ENCODE results near the gene TOB1. TPM values are rescaled to one million over a fixed set of nuclear protein-coding genes. Genes with fewer than 3 reads are reported as not detected.

Gene TOB1
- total and polyA plus RNA-seq, 5 donors from 2014 or later, result 30.7 to 254 (median 39.2) TPM

- Mint-ChIP-seq H3K4me3 (peak overlapping the region in 1 of 4 donors; percentile 56), H3K9me3 (no peaks in the 10 kb centered on the region)
- H3K4me1 ChIP-seq (ENCODE audit: control insufficient read depth, insufficient read depth, low read length, poor library complexity, severe bottlenecking), result peaks cover 42% of the 10 kb centered on the region
Observed at GRCh38 chr17:50872710-50873424, 6.7 kb upstream of the TOB1 start.

DNA sequence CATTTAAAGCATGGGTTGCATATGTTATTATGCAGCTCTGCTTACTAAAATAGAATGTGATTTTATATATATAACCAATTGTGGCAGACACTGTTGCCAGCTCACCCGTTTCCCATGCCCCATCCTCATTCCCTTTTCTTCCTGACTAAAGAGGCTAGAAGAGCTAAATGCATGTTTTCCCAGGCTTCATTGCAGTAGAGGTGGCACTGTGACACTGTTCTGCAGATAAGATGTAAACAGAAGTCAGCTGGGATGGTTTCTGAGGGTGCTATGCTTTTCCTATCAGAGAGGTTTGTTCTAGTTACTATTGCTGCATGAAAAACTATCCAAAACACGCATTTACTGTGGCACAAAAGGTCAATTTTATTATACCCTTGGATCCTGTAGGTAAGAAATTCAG is 5.7 kb upstream of the TOB1 start:
- H3K9me3 Mint-ChIP-seq, result no peaks in the 10 kb centered on the region
- H3K36me3 Mint-ChIP-seq, result no peaks in the 10 kb centered on the region
- Histone ChIP-seq H3K4me1 (ENCODE audit: control insufficient read depth, insufficient read depth, low read length, poor library complexity, severe bottlenecking) (peaks cover 51% of the 10 kb centered on the region), H3K36me3 (ENCODE audit: control insufficient read depth, insufficient read depth, low read length) (no peaks in the 10 kb centered on the region), H3K9me3 (ENCODE audit: control insufficient read depth in 2 of 2, low read length in 2 of 2) (no peaks in the 10 kb centered on the region), H3K4me3 (ENCODE audit: low read depth, low read length) (peak overlapping the region; percentile 64), H3K27me3 (ENCODE audit: control insufficient read depth, insufficient read depth, low read length) (no peaks in the 10 kb centered on the region), H3K27ac (ENCODE audit: insufficient read depth, low read length, poor library complexity, severe bottlenecking) (peak overlapping the region; percentile 63)
- H3K4me1 Mint-ChIP-seq, result peaks cover 29 to 56% (median 45%) of the 10 kb centered on the region in 4 donors
- ATAC-seq (ENCODE audit: low read depth in 2 of 2), result no peak
- H3K27me3 Mint-ChIP-seq, result no peaks in the 10 kb centered on the region
- peak overlapping the region; percentile 71 to 84 (median 82) for H3K4me3 Mint-ChIP-seq
- DNase-seq, result no peak
- H3K27ac Mint-ChIP-seq, result peak overlapping the region; percentile 56 to 89 (median 86)

More at GRCh38 chr17:50872710-50873424, 6.7 kb upstream of the TOB1 start:
- peak overlapping the region; percentile 20 to 33 (median 20) for H3K27ac Mint-ChIP-seq
- DNase-seq (peak in 2 of 3 donors; percentile 11 to 65), ATAC-seq (ENCODE audit: low read depth in 2 of 2) (peak in 1 of 2 donors; percentile 36)
- H3K4me3 ChIP-seq (ENCODE audit: low read depth, low read length), result peak overlapping the region; percentile 15
- no peaks in the 10 kb centered on the region for H3K9me3 ChIP-seq (ENCODE audit: control insufficient read depth in 2 of 2, low read length in 2 of 2)
- H3K36me3 ChIP-seq (ENCODE audit: control insufficient read depth, insufficient read depth, low read length), result no peaks in the 10 kb centered on the region
- H3K4me1 Mint-ChIP-seq, result peaks cover 24 to 49% (median 39%) of the 10 kb centered on the region in 4 donors
- no peaks in the 10 kb centered on the region for H3K27me3 Mint-ChIP-seq
- no peak overlapping the region for H3K27ac ChIP-seq (ENCODE audit: insufficient read depth, low read length, poor library complexity, severe bottlenecking)
- H3K36me3 Mint-ChIP-seq, result no peaks in the 10 kb centered on the region
- H3K27me3 ChIP-seq (ENCODE audit: control insufficient read depth, insufficient read depth, low read length), result no peaks in the 10 kb centered on the region

- peaks cover 29 to 56% (median 45%) of the 10 kb centered on the region in 4 donors for H3K4me1 Mint-ChIP-seq
- H3K36me3 Mint-ChIP-seq, result no peaks in the 10 kb centered on the region
- Histone ChIP-seq H3K27ac (ENCODE audit: insufficient read depth, low read length, poor library complexity, severe bottlenecking) (peak overlapping the region; percentile 63), H3K4me1 (ENCODE audit: control insufficient read depth, insufficient read depth, low read length, poor library complexity, severe bottlenecking) (peaks cover 57% of the 10 kb centered on the region), H3K4me3 (ENCODE audit: low read depth, low read length) (peak overlapping the region; percentile 64), H3K36me3 (ENCODE audit: control insufficient read depth, insufficient read depth, low read length) (no peaks in the 10 kb centered on the region), H3K27me3 (ENCODE audit: control insufficient read depth, insufficient read depth, low read length) (no peaks in the 10 kb centered on the region), H3K9me3 (ENCODE audit: control insufficient read depth in 2 of 2, low read length in 2 of 2) (no peaks in the 10 kb centered on the region)
- peak overlapping the region; percentile 56 to 89 (median 86) for H3K27ac Mint-ChIP-seq
- no peaks in the 10 kb centered on the region for H3K9me3 Mint-ChIP-seq
- DNase-seq (peak; percentile 41 to 83 (median 82)), ATAC-seq (ENCODE audit: low read depth in 2 of 2) (peak; percentile 27 to 38)
- H3K4me3 Mint-ChIP-seq, result peak overlapping the region; percentile 71 to 84 (median 82)
- H3K27me3 Mint-ChIP-seq, result no peaks in the 10 kb centered on the region
Observed at GRCh38 chr17:50871364-50871763, 5.2 kb upstream of the TOB1 start.

- H3K4me3 ChIP-seq (ENCODE audit: low read depth, low read length), result peak overlapping the region; percentile 80
- peak overlapping the region; percentile 98 for H3K27ac ChIP-seq (ENCODE audit: insufficient read depth, low read length, poor library complexity, severe bottlenecking)
- peak overlapping the region; percentile 93 to 96 (median 94) for H3K4me3 Mint-ChIP-seq
- H3K27me3 ChIP-seq (ENCODE audit: control insufficient read depth, insufficient read depth, low read length), result no peaks in the 10 kb centered on the region
- ATAC-seq (ENCODE audit: low read depth in 2 of 2) (no peak), DNase-seq (no peak)
- peaks cover 69% of the 10 kb centered on the region for H3K4me1 ChIP-seq (ENCODE audit: control insufficient read depth, insufficient read depth, low read length, poor library complexity, severe bottlenecking)
- peaks cover 43 to 65% (median 46%) of the 10 kb centered on the region in 4 donors for H3K4me1 Mint-ChIP-seq
- peaks cover 1% of the 10 kb centered on the region for H3K36me3 ChIP-seq (ENCODE audit: control insufficient read depth, insufficient read depth, low read length)
- peaks cover 6% of the 10 kb centered on the region for H3K36me3 Mint-ChIP-seq
- no peaks in the 10 kb centered on the region for H3K27me3 Mint-ChIP-seq
- H3K27ac Mint-ChIP-seq, result peak overlapping the region in 1 of 3 donors; percentile 97
- H3K9me3 ChIP-seq (ENCODE audit: control insufficient read depth in 2 of 2, low read length in 2 of 2), result no peaks in the 10 kb centered on the region
- peaks cover 0 to 3% (median 0%) of the 10 kb centered on the region in 7 donors for H3K9me3 Mint-ChIP-seq
Observed at GRCh38 chr17:50868602-50869001, 2.4 kb upstream of the TOB1 start.

GRCh38 chr17:50868140-50868438 is 1.9 kb upstream of the TOB1 start:
- Mint-ChIP-seq H3K9me3 (peaks cover 0 to 3% (median 0%) of the 10 kb centered on the region in 7 donors), H3K27me3 (no peaks in the 10 kb centered on the region), H3K4me3 (peak overlapping the region; percentile 93 to 96 (median 94)), H3K27ac (peak overlapping the region; percentile 97 to 100 (median 99)), H3K4me1 (peaks cover 43 to 65% (median 46%) of the 10 kb centered on the region in 4 donors), H3K36me3 (peaks cover 11% of the 10 kb centered on the region)
- Histone ChIP-seq H3K4me3 (ENCODE audit: low read depth, low read length) (peak overlapping the region; percentile 80), H3K27me3 (ENCODE audit: control insufficient read depth, insufficient read depth, low read length) (no peaks in the 10 kb centered on the region), H3K36me3 (ENCODE audit: control insufficient read depth, insufficient read depth, low read length) (peaks cover 6% of the 10 kb centered on the region), H3K9me3 (ENCODE audit: control insufficient read depth in 2 of 2, low read length in 2 of 2) (no peaks in the 10 kb centered on the region), H3K27ac (ENCODE audit: insufficient read depth, low read length, poor library complexity, severe bottlenecking) (peak overlapping the region; percentile 98), H3K4me1 (ENCODE audit: control insufficient read depth, insufficient read depth, low read length, poor library complexity, severe bottlenecking) (peaks cover 71% of the 10 kb centered on the region)
- DNase-seq (no peak), ATAC-seq (ENCODE audit: low read depth in 2 of 2) (no peak)

GRCh38 chr17:50867363-50868139 is 1.4 kb upstream of the TOB1 start:
- H3K9me3 Mint-ChIP-seq, result peaks cover 0 to 3% (median 0%) of the 10 kb centered on the region in 7 donors
- peaks cover 15% of the 10 kb centered on the region for H3K36me3 Mint-ChIP-seq
- Histone ChIP-seq H3K36me3 (ENCODE audit: control insufficient read depth, insufficient read depth, low read length) (peaks cover 12% of the 10 kb centered on the region), H3K27ac (ENCODE audit: insufficient read depth, low read length, poor library complexity, severe bottlenecking) (peak overlapping the region; percentile 98), H3K4me3 (ENCODE audit: low read depth, low read length) (peak overlapping the region; percentile 80), H3K4me1 (ENCODE audit: control insufficient read depth, insufficient read depth, low read length, poor library complexity, severe bottlenecking) (peaks cover 71% of the 10 kb centered on the region), H3K27me3 (ENCODE audit: control insufficient read depth, insufficient read depth, low read length) (no peaks in the 10 kb centered on the region), H3K9me3 (ENCODE audit: control insufficient read depth in 2 of 2, low read length in 2 of 2) (no peaks in the 10 kb centered on the region)
- peaks cover 44 to 64% (median 47%) of the 10 kb centered on the region in 4 donors for H3K4me1 Mint-ChIP-seq
- H3K27me3 Mint-ChIP-seq, result no peaks in the 10 kb centered on the region
- peak; percentile 25 to 35 for ATAC-seq (ENCODE audit: low read depth in 2 of 2)
- peak overlapping the region; percentile 97 to 100 (median 99) for H3K27ac Mint-ChIP-seq
- DNase-seq, result peak; percentile 78 to 94 (median 85)
- H3K4me3 Mint-ChIP-seq, result peak overlapping the region; percentile 93 to 96 (median 94)

DNA sequence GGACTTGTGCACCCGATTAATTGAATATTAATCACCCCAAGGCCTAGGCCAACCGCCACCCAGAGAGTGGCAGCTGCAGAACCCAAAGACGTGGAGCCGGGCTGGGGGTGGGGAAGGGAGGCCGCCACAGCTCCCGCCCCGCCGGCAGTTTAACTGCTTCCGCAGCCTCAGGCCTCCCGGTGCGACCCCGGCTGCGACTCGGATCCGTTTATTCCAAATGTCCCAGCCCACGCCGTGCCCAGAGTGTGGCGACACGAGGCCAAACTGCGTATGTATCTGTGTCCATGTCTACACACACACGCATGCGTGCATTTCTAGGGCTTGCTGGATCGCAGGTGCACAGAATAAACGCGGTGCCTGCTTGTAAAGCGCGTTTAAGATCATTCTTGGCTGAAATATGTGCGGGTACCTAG is 802 bp upstream of the TOB1 start:
- H3K27me3 ChIP-seq (ENCODE audit: control insufficient read depth, insufficient read depth, low read length), result no peaks in the 10 kb centered on the region
- Mint-ChIP-seq H3K36me3 (peaks cover 16% of the 10 kb centered on the region), H3K4me1 (peaks cover 41 to 59% (median 47%) of the 10 kb centered on the region in 4 donors), H3K4me3 (peak overlapping the region; percentile 93 to 96 (median 94)), H3K9me3 (peaks cover 0 to 3% (median 0%) of the 10 kb centered on the region in 7 donors), H3K27ac (peak overlapping the region; percentile 97 to 100 (median 99)), H3K27me3 (no peaks in the 10 kb centered on the region)
- DNase-seq (peak; percentile 58 to 84 (median 82)), ATAC-seq (ENCODE audit: low read depth in 2 of 2) (peak; percentile 33 to 40)
- peak overlapping the region; percentile 98 for H3K27ac ChIP-seq (ENCODE audit: insufficient read depth, low read length, poor library complexity, severe bottlenecking)
- no peaks in the 10 kb centered on the region for H3K9me3 ChIP-seq (ENCODE audit: control insufficient read depth in 2 of 2, low read length in 2 of 2)
- peaks cover 71% of the 10 kb centered on the region for H3K4me1 ChIP-seq (ENCODE audit: control insufficient read depth, insufficient read depth, low read length, poor library complexity, severe bottlenecking)
- peak overlapping the region; percentile 80 for H3K4me3 ChIP-seq (ENCODE audit: low read depth, low read length)
- peaks cover 13% of the 10 kb centered on the region for H3K36me3 ChIP-seq (ENCODE audit: control insufficient read depth, insufficient read depth, low read length)

All from CD4-positive, CD25-positive, alpha-beta regulatory T cell (primary cell).